SH-SY5Y (cell line): ENCODE data around the gene RIC8A.

Source experiments
- GATA2 ChIP-seq: IDR thresholded peaks from 2 replicates; pipeline ENCODE4 v1.6.1; 2011; ENCODE audit warnings: mild to moderate bottlenecking, low read depth, low read length
- GATA3 ChIP-seq: IDR thresholded peaks from 2 replicates; pipeline ENCODE4 v1.6.1; 2011; ENCODE audit warnings: low read depth, mild to moderate bottlenecking, low read length, moderate library complexity

GRCh38 chr11:252666-253065 lies 45.2 kb downstream of the RIC8A start:
- TF ChIP-seq GATA3 = no peak
- TF ChIP-seq GATA2 = no peak
